HepG2 (cell line): ENCODE data around the gene MYO18A. TPM values are rescaled to one million over a fixed set of nuclear protein-coding genes. Genes with fewer than 3 reads are reported as not detected.

Source experiments
- IRX3 ChIP-seq: sonication (generic); formaldehyde crosslinking; IDR thresholded peaks from 2 replicates; pipeline ENCODE4 v1.8.1; 2023; ENCODE audit warnings: mild to moderate bottlenecking, low read depth, missing genetic modification reagents, borderline replicate concordance
- KAT8 ChIP-seq: IDR thresholded peaks from 2 replicates; pipeline ENCODE4 v1.6.1; 2016; ENCODE audit warnings: missing genetic modification reagents, missing compliant biosample characterization
- KDM2A ChIP-seq: sonication (generic); formaldehyde crosslinking; IDR thresholded peaks from 2 replicates; pipeline ENCODE4 v1.4.0; 2020; ENCODE audit warnings: low read depth, missing genetic modification reagents, borderline replicate concordance
- KDM5B ChIP-seq: sonication (generic); formaldehyde crosslinking; IDR thresholded peaks from 2 replicates; pipeline ENCODE4 v1.4.0; 2020; ENCODE audit warnings: missing genetic modification reagents, mild to moderate bottlenecking, borderline replicate concordance
- MAZ ChIP-seq, 2 experiments: sonication (generic) in 1 of 2; formaldehyde crosslinking in 1 of 2; IDR thresholded peaks; 2 replicates each; pipeline versions ENCODE4 v1.5.0 to v1.6.1; 2012 to 2020; ENCODE audit warnings: low read depth in 2 of 2, mild to moderate bottlenecking in 2 of 2, borderline replicate concordance in 1 of 2, improper control_type of control experiment in 1 of 2, low read length in 1 of 2, missing genetic modification reagents in 1 of 2, moderate library complexity in 1 of 2
- MYC ChIP-seq: sonication (generic); formaldehyde crosslinking; IDR thresholded peaks from 2 replicates; pipeline ENCODE4 v1.9.0; 2021; ENCODE audit warnings: missing genetic modification reagents, borderline replicate concordance
- NRL ChIP-seq: sonication (generic); formaldehyde crosslinking; IDR thresholded peaks from 2 replicates; pipeline ENCODE4 v1.5.0; 2020; ENCODE audit warnings: missing genetic modification reagents, mild to moderate bottlenecking, moderate library complexity, borderline replicate concordance
- ONECUT2 ChIP-seq: sonication (generic); formaldehyde crosslinking; IDR thresholded peaks from 2 replicates; pipeline ENCODE4 v1.4.0; 2020; ENCODE audit warnings: missing genetic modification reagents
- PRMT3 ChIP-seq: sonication (generic); formaldehyde crosslinking; IDR thresholded peaks from 2 replicates; pipeline ENCODE4 v1.8.1; 2022; ENCODE audit warnings: low read depth, mild to moderate bottlenecking, moderate library complexity, missing genetic modification reagents, borderline replicate concordance
- PRPF4 ChIP-seq: fragments of 200-400 bp; formaldehyde crosslinking; IDR thresholded peaks from 2 replicates; pipeline ENCODE4 v1.6.1; 2016; ENCODE audit warnings: low read length, low read depth; ENCODE audit not compliant: poor library complexity, severe bottlenecking
- RAD51 ChIP-seq: fragments of 450-650 bp; IDR thresholded peaks from 2 replicates; pipeline ENCODE4 v1.6.1; 2016; ENCODE audit warnings: borderline replicate concordance
- RCOR2 ChIP-seq: IDR thresholded peaks from 2 replicates; pipeline ENCODE4 v1.6.1; 2016; ENCODE audit warnings: missing biosample characterization, missing genetic modification reagents
- SCMH1 ChIP-seq: sonication (generic); formaldehyde crosslinking; IDR thresholded peaks from 2 replicates; pipeline ENCODE4 v1.9.0; 2021; ENCODE audit warnings: missing genetic modification reagents, mild to moderate bottlenecking, borderline replicate concordance
- SMC3 ChIP-seq: IDR thresholded peaks from 2 replicates; pipeline ENCODE4 v1.6.1; 2011; ENCODE audit warnings: low read length, improper control_type of control experiment
- STAG1 ChIP-seq: sonication (generic); formaldehyde crosslinking; IDR thresholded peaks from 2 replicates; pipeline ENCODE4 v1.4.0; 2020; ENCODE audit warnings: missing genetic modification reagents
- TGIF2 ChIP-seq: IDR thresholded peaks from 2 replicates; pipeline ENCODE4 v1.6.1; 2016; ENCODE audit warnings: control low read depth, missing compliant biosample characterization
- U2AF2 ChIP-seq: fragments of 200-400 bp; formaldehyde crosslinking; IDR thresholded peaks from 2 replicates; pipeline ENCODE4 v1.6.1; 2017; ENCODE audit warnings: low read depth, mild to moderate bottlenecking, low read length
- ZBTB38 ChIP-seq: sonication (generic); formaldehyde crosslinking; IDR thresholded peaks from 2 replicates; pipeline ENCODE4 v1.5.1; 2020; ENCODE audit warnings: mild to moderate bottlenecking, missing genetic modification reagents
- ZNF329 ChIP-seq: sonication (generic); formaldehyde crosslinking; IDR thresholded peaks from 2 replicates; pipeline ENCODE4 v1.9.0; 2021; ENCODE audit warnings: low read depth, mild to moderate bottlenecking, missing genetic modification reagents
- ZNF501 ChIP-seq: sonication (generic); formaldehyde crosslinking; IDR thresholded peaks from 2 replicates; pipeline ENCODE4 v1.5.1; 2020; ENCODE audit warnings: mild to moderate bottlenecking, moderate library complexity, missing genetic modification reagents
- ZNF660 ChIP-seq: sonication (generic); formaldehyde crosslinking; IDR thresholded peaks from 2 replicates; pipeline ENCODE4 v1.5.1; 2020; ENCODE audit warnings: mild to moderate bottlenecking, low read depth, missing genetic modification reagents, borderline replicate concordance
- ZNF83 ChIP-seq: sonication (generic); formaldehyde crosslinking; IDR thresholded peaks from 2 replicates; pipeline ENCODE4 v1.4.0; 2020; ENCODE audit warnings: missing genetic modification reagents, mild to moderate bottlenecking, borderline replicate concordance
- ZSCAN21 ChIP-seq: sonication (generic); formaldehyde crosslinking; IDR thresholded peaks from 2 replicates; pipeline ENCODE4 v1.8.0; 2022; ENCODE audit warnings: mild to moderate bottlenecking, missing genetic modification reagents, moderate library complexity, borderline replicate concordance
- polyA plus RNA-seq, 8 experiments: library from polyadenylated mRNA; depleted of rRNA in 3 of 8; stranded (reverse) in 7 of 8; unstranded in 1 of 8; fragments of >200 nt; fragmentation: Illumina TruSeq in 4 of 8; extraction: Trizol in 4 of 8; gene quantifications; 2 replicates each; pipeline versions ENCODE4 v1.2.1 to v1.2.3, GENCODE V29; 2011 to 2016; ENCODE audit warnings: low read depth in 4 of 8, missing spikeins in 1 of 8, mixed read lengths in 1 of 8; ENCODE audit not compliant: insufficient read depth in 1 of 8
- total RNA-seq, 5 experiments: library from RNA; depleted of rRNA; stranded (reverse); fragments of >200 nt; fragmentation: Illumina TruSeq; extraction: Trizol; gene quantifications; 2 replicates each; pipeline ENCODE4 v1.2.3, GENCODE V29; 2016; ENCODE audit warnings: low read depth in 1 of 5
- TF ChIP-seq, protein P1 (sequence below): sonication (generic); formaldehyde crosslinking; IDR thresholded peaks from 2 replicates; pipeline ENCODE4 v1.5.0; 2020; ENCODE audit warnings: mild to moderate bottlenecking, missing genetic modification reagents, moderate library complexity
- TF ChIP-seq, protein P2 (sequence below): sonication (generic); formaldehyde crosslinking; IDR thresholded peaks from 2 replicates; pipeline ENCODE4 v1.4.0; 2020; ENCODE audit warnings: missing genetic modification reagents
- TF ChIP-seq, protein P3 (sequence below): sonication (generic); formaldehyde crosslinking; IDR thresholded peaks from 2 replicates; pipeline ENCODE4 v1.8.0; 2022; ENCODE audit warnings: mild to moderate bottlenecking, missing genetic modification reagents, moderate library complexity

The MYO18A gene
- total and polyA plus RNA-seq, 2 of the 13 experiments (the other 11 are each of a cell fraction or from before 2014, with no cell fraction given) = 16.8 to 24.8 TPM

DNA sequence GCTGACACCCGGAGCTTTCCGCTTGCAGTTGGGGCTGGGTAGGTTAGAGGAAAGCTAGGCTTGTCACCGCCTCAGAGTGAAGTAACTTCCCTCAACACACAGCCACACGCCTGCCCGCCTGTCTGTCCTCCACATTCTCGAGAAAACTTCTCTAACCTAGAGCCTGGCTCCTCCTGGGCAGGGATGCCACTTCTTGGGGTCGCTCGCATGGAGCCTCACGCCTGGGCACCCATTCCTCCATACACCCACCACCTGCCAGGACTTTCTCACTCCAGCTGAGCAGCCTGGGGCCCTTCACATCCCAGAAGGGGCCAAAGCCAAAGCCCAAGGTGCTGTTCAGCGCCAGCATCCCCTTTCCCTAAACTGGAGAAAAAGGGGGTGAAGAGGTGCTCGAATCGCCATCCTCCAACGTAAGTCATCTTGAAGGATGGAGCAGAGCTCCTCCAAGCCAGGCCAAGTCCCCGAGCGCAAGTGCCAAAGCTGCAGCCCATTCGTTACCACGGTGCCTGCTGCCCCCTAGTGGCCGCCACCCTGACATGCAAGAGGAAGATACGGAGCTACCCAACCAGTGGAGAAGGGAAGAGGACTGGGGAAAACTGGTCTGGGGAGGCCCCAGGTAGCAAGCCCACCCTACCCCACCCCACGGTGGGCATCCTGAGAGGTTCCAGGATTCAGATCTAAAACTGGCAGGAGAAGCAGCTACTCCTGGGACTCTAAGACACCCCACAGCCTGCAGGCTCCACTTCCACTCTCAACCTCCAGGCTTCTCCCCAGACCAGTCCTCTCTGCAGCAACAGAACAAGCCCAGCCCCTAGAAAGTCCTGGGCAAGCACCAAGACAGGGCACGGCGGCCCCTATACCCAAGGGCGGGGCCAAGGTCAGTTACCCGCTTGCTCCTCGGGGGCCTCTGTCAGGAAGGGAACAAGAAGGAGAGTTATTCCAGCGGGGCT lies 63.1 kb downstream of the MYO18A start (continued):
- TF ChIP-seq MYC (CRISPR knock-in tag) (no peak), KDM2A (CRISPR knock-in tag) (0 out of 2 replicates have a peak, but pooled peaks have one; percentile 13), ZBTB38 (CRISPR knock-in tag) (0 out of 2 replicates have a peak, but pooled peaks have one; percentile 43), ZNF660 (CRISPR knock-in tag) (no peak), KDM5B (no peak), PRPF4 (no peak), ONECUT2 (CRISPR knock-in tag) (no peak), ZNF329 (CRISPR knock-in tag) (no peak), STAG1 (CRISPR knock-in tag) (peak; percentile 82), SCMH1 (CRISPR knock-in tag) (no peak), KAT8 (CRISPR knock-in tag) (no peak), RCOR2 (no peak), ZNF83 (no peak), IRX3 (CRISPR knock-in tag) (no peak), ZNF501 (CRISPR knock-in tag) (no peak), PRMT3 (CRISPR knock-in tag) (no peak), ZSCAN21 (CRISPR knock-in tag) (no peak), TGIF2 (CRISPR knock-in tag) (no peak), NRL (CRISPR knock-in tag) (no peak), SMC3 (peak; percentile 26; the same call in 1 of the 2 replicates), MAZ (IDR thresholded peaks at IDR 0.05; ENCODE audit: borderline replicate concordance, low read depth, low read length) (no peak), MAZ (CRISPR knock-in tag; IDR thresholded peaks at IDR 0.05; ENCODE audit: low read depth) (no peak), RAD51 (no peak), U2AF2 (no peak)
- TF ChIP-seq, protein P1, sequence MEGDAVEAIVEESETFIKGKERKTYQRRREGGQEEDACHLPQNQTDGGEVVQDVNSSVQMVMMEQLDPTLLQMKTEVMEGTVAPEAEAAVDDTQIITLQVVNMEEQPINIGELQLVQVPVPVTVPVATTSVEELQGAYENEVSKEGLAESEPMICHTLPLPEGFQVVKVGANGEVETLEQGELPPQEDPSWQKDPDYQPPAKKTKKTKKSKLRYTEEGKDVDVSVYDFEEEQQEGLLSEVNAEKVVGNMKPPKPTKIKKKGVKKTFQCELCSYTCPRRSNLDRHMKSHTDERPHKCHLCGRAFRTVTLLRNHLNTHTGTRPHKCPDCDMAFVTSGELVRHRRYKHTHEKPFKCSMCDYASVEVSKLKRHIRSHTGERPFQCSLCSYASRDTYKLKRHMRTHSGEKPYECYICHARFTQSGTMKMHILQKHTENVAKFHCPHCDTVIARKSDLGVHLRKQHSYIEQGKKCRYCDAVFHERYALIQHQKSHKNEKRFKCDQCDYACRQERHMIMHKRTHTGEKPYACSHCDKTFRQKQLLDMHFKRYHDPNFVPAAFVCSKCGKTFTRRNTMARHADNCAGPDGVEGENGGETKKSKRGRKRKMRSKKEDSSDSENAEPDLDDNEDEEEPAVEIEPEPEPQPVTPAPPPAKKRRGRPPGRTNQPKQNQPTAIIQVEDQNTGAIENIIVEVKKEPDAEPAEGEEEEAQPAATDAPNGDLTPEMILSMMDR = peak; percentile 94
- TF ChIP-seq, protein P2, sequence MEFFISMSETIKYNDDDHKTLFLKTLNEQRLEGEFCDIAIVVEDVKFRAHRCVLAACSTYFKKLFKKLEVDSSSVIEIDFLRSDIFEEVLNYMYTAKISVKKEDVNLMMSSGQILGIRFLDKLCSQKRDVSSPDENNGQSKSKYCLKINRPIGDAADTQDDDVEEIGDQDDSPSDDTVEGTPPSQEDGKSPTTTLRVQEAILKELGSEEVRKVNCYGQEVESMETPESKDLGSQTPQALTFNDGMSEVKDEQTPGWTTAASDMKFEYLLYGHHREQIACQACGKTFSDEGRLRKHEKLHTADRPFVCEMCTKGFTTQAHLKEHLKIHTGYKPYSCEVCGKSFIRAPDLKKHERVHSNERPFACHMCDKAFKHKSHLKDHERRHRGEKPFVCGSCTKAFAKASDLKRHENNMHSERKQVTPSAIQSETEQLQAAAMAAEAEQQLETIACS (CRISPR knock-in tag) = no peak
- TF ChIP-seq, protein P3, sequence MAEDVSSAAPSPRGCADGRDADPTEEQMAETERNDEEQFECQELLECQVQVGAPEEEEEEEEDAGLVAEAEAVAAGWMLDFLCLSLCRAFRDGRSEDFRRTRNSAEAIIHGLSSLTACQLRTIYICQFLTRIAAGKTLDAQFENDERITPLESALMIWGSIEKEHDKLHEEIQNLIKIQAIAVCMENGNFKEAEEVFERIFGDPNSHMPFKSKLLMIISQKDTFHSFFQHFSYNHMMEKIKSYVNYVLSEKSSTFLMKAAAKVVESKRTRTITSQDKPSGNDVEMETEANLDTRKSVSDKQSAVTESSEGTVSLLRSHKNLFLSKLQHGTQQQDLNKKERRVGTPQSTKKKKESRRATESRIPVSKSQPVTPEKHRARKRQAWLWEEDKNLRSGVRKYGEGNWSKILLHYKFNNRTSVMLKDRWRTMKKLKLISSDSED = no peak
- TF ChIP-seq, all 625 proteins: peak for 7
